Panc1 (cell line): ENCODE results near the gene GLS. TPM values are rescaled to one million over a fixed set of nuclear protein-coding genes. Genes with fewer than 3 reads are reported as not detected.

ENCODE experiments used
- ATAC-seq: fragments of 200-7000 bp; cut with Tn5 transposase; 2 replicates; pipeline ENCODE4 v1.9.1; 2020; ENCODE audit warnings: mild to moderate bottlenecking, moderate library complexity
- BruUV-seq: library from RNA; stranded (reverse); fragments of 400-500 nt; replicated peaks from 2 replicates; lab custom pipeline; 2021; lab: Mats Ljungman, UMichigan
- CTCF ChIA-PET: fragments of 300-600 bp; sonication (Branson Sonifier 250); formaldehyde crosslinking; loops from one replicate; lab custom pipeline; 2022; ENCODE audit warnings: antibody characterized with exemption; lab: Charles Lee
- POLR2A ChIA-PET: fragments of 300-600 bp; sonication (Branson Sonifier 250); formaldehyde crosslinking; loops from one replicate; lab custom pipeline; 2022; ENCODE audit warnings: antibody characterized with exemption; lab: Charles Lee
- DNase-seq: peaks from one replicate; pipeline ENCODE4 v3.0.0-alpha.2; 2010; ENCODE audit warnings: low read depth, low spot score
- H3K27ac ChIP-seq: 2 replicates; pipeline ENCODE4 v1.5.1; 2011; ENCODE audit warnings: mild to moderate bottlenecking, low read length, inconsistent platforms
- H3K27me3 ChIP-seq: fragments of 200-500 bp; sonication (Bioruptor generic); 2 replicates; pipeline ENCODE4 v1.6.0; 2014; ENCODE audit warnings: low read length, inconsistent platforms; ENCODE audit not compliant: control insufficient read depth, insufficient read depth
- H3K36me3 ChIP-seq: fragments of 200-500 bp; sonication (Bioruptor generic); 2 replicates; pipeline ENCODE4 v1.5.1; 2014; ENCODE audit warnings: inconsistent platforms, mild to moderate bottlenecking, low read length, moderate library complexity; ENCODE audit not compliant: control insufficient read depth, insufficient read depth
- H3K4me1 ChIP-seq: 2 replicates; pipeline ENCODE4 v1.5.1; 2011; ENCODE audit warnings: inconsistent platforms, mild to moderate bottlenecking, low read length, moderate library complexity; ENCODE audit not compliant: control insufficient read depth, insufficient read depth
- H3K4me3 ChIP-seq, 2 experiments: 2 replicates each; pipeline ENCODE4 v1.5.1; 2011 to 2012; ENCODE audit warnings: low read depth in 2 of 2, low read length in 2 of 2, mild to moderate bottlenecking in 2 of 2, inconsistent platforms in 1 of 2, moderate library complexity in 1 of 2
- H3K9me3 ChIP-seq: fragments of 200-500 bp; sonication (Bioruptor generic); 2 replicates; pipeline ENCODE4 v1.5.1; 2014; ENCODE audit warnings: low read depth, mild to moderate bottlenecking, inconsistent platforms, low read length, moderate library complexity; ENCODE audit not compliant: control insufficient read depth, insufficient read depth
- POLR2AphosphoS5 ChIP-seq: IDR thresholded peaks from 2 replicates; pipeline ENCODE4 v1.6.1; 2012; ENCODE audit warnings: mild to moderate bottlenecking, low read depth, low read length, moderate library complexity
- SIN3A ChIP-seq: IDR thresholded peaks from 2 replicates; pipeline ENCODE4 v1.6.1; 2012; ENCODE audit warnings: low read depth, mild to moderate bottlenecking, low read length, moderate library complexity, borderline replicate concordance; ENCODE audit not compliant: insufficient read depth
- TCF7L2 ChIP-seq: IDR thresholded peaks from 2 replicates; pipeline ENCODE4 v1.6.1; 2011; ENCODE audit warnings: mild to moderate bottlenecking, low read depth, low read length, inconsistent platforms
- in situ Hi-C: cut with HindIII; loops from 2 replicates; pipeline ENCODE4 v1.10.0; 2016; ENCODE audit warnings: low sequenced_read_pairs, low pct_unique_long_range_greater_than_20kb
- intact Hi-C: fragments of 100-400 bp; cut with micrococcal nuclease; formaldehyde crosslinking; loops from one replicate; pipeline ENCODE4 v1.10.0; 2022; ENCODE audit not compliant: unreplicated experiment
- total RNA-seq: library from RNA; stranded (reverse); gene quantifications from one replicate; pipeline ENCODE4 v1.2.1, GENCODE V29; 2021; ENCODE audit not compliant: unreplicated experiment
- TF ChIP-seq, protein P1 (sequence below): fragments of 450-650 bp; IDR thresholded peaks from 2 replicates; pipeline ENCODE4 v1.5.1; 2017; ENCODE audit warnings: mild to moderate bottlenecking
- TF ChIP-seq, protein P2 (sequence below), 2 experiments: IDR thresholded peaks; 2 replicates each; pipeline ENCODE4 v1.6.1; 2011 to 2012; ENCODE audit warnings: low read depth in 2 of 2, control low read depth in 1 of 2, low read length in 1 of 2, mild to moderate bottlenecking in 1 of 2, moderate library complexity in 1 of 2; ENCODE audit not compliant: insufficient read depth in 1 of 2

The GLS gene
- total RNA-seq, 1 experiment from 2014 or later = 93.9 TPM

DNA sequence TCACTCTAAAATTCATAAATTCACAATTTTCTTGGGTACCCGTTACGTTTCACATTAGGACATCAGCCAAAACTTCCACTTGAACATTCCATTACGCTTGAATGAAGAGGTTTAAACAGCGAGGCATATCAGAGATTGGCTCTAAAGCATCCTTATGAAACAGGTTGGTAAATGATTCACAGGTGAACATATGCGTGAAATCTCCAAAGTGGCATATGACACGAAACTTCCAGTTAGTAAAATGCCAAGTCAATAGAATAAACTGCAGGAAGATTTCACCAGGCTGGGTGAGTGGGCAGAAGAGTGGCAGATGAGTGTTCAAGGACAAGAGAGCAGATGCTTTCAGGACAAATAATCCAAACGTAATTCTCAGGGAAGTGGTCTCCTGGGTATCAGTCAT lies 33.9 kb upstream of the GLS start:
- H3K27me3 ChIP-seq = no peaks in the 10 kb centered on the region
- intact Hi-C loops = no loop called here
- CTCF ChIA-PET = no interaction called here
- in situ Hi-C loops = no loop called here
- no peaks in the 10 kb centered on the region for H3K36me3 ChIP-seq
- no TSS peak for BruUV-seq
- POLR2A ChIA-PET = no interaction called here
- H3K4me3 ChIP-seq = no peak overlapping the region
- TF ChIP-seq, protein P1, sequence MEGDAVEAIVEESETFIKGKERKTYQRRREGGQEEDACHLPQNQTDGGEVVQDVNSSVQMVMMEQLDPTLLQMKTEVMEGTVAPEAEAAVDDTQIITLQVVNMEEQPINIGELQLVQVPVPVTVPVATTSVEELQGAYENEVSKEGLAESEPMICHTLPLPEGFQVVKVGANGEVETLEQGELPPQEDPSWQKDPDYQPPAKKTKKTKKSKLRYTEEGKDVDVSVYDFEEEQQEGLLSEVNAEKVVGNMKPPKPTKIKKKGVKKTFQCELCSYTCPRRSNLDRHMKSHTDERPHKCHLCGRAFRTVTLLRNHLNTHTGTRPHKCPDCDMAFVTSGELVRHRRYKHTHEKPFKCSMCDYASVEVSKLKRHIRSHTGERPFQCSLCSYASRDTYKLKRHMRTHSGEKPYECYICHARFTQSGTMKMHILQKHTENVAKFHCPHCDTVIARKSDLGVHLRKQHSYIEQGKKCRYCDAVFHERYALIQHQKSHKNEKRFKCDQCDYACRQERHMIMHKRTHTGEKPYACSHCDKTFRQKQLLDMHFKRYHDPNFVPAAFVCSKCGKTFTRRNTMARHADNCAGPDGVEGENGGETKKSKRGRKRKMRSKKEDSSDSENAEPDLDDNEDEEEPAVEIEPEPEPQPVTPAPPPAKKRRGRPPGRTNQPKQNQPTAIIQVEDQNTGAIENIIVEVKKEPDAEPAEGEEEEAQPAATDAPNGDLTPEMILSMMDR = no peak
- TF ChIP-seq, protein P2, sequence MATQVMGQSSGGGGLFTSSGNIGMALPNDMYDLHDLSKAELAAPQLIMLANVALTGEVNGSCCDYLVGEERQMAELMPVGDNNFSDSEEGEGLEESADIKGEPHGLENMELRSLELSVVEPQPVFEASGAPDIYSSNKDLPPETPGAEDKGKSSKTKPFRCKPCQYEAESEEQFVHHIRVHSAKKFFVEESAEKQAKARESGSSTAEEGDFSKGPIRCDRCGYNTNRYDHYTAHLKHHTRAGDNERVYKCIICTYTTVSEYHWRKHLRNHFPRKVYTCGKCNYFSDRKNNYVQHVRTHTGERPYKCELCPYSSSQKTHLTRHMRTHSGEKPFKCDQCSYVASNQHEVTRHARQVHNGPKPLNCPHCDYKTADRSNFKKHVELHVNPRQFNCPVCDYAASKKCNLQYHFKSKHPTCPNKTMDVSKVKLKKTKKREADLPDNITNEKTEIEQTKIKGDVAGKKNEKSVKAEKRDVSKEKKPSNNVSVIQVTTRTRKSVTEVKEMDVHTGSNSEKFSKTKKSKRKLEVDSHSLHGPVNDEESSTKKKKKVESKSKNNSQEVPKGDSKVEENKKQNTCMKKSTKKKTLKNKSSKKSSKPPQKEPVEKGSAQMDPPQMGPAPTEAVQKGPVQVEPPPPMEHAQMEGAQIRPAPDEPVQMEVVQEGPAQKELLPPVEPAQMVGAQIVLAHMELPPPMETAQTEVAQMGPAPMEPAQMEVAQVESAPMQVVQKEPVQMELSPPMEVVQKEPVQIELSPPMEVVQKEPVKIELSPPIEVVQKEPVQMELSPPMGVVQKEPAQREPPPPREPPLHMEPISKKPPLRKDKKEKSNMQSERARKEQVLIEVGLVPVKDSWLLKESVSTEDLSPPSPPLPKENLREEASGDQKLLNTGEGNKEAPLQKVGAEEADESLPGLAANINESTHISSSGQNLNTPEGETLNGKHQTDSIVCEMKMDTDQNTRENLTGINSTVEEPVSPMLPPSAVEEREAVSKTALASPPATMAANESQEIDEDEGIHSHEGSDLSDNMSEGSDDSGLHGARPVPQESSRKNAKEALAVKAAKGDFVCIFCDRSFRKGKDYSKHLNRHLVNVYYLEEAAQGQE (IDR thresholded peaks at IDR 0.05; ENCODE audit: insufficient read depth in 1 of 2, low read depth in 2 of 2, low read length in 1 of 2) = no peak
- TF ChIP-seq POLR2AphosphoS5 (no peak), SIN3A (no peak), TCF7L2 (no peak)
- ATAC-seq (no peak), DNase-seq (no peak)
- no peak overlapping the region for H3K27ac ChIP-seq
- H3K9me3 ChIP-seq = no peaks in the 10 kb centered on the region
- H3K4me1 ChIP-seq = no peaks in the 10 kb centered on the region

DNA sequence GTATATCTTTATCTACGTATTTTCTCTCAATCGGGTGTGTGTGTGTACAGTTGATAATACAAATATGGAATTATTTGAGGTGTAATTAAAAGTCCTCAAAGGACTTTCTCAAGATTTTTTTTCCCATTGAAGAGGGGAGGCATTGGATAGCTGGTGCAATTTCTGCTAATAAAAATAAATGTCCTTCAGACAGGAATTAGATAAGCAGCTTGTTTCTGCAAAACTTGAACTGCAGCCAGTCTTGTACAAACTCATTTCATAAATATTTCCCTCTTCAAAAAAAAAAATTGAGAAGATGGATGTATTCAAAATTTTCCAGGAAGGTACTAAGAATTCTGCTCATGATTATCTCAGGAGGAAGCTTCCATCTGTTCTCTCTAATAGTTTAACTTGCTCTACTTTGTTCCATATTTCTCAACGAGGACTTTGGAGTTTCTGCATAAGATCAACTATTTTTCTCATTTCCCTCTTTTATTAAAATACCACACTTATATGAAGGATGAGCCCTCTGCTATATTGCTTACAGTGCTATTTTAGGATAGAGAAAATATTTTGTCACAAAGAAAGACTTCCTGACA lies 33.0 kb upstream of the GLS start:
- in situ Hi-C loops (no loop called here), intact Hi-C loops (no loop called here)
- ChIA-PET POLR2A (no interaction called here), CTCF (no interaction called here)
- Histone ChIP-seq H3K4me1 (no peaks in the 10 kb centered on the region), H3K4me3 (no peak overlapping the region), H3K9me3 (no peaks in the 10 kb centered on the region), H3K27me3 (no peaks in the 10 kb centered on the region), H3K36me3 (no peaks in the 10 kb centered on the region), H3K27ac (no peak overlapping the region)
- TF ChIP-seq, protein P2 (IDR thresholded peaks at IDR 0.05; ENCODE audit: insufficient read depth in 1 of 2, low read depth in 2 of 2, low read length in 1 of 2) = no peak
- TF ChIP-seq SIN3A (no peak), TCF7L2 (no peak), POLR2AphosphoS5 (no peak)
- TF ChIP-seq, protein P1 = no peak
- BruUV-seq = no TSS peak
- ATAC-seq = no peak
- no peak for DNase-seq
